GM18499 (cell line): Measurements from ENCODE around the gene SEC14L1.
"Not testable (repeated sequence)": the region's sequence is repeated elsewhere in the genome, so short reads cannot be mapped to it uniquely, and the experiment has no call there.

Source experiments
- ATAC-seq: cut with Tn5 transposase; IDR thresholded peaks from one replicate; pipeline ENCODE4 v1.9.1; 2021; ENCODE audit warnings: moderate number of reproducible peaks; ENCODE audit not compliant: insufficient read depth, unreplicated experiment

Gene SEC14L1

GRCh38 chr17:77140166-77140877 lies 447 bp upstream of the SEC14L1 start:
- ATAC-seq = peak; percentile 66

GRCh38 chr17:77141846-77142449 lies 1.2 kb downstream of the SEC14L1 start:
- ATAC-seq = no peak

GRCh38 chr17:77142689-77143088 lies 1.9 kb downstream of the SEC14L1 start:
- no peak for ATAC-seq

DNA sequence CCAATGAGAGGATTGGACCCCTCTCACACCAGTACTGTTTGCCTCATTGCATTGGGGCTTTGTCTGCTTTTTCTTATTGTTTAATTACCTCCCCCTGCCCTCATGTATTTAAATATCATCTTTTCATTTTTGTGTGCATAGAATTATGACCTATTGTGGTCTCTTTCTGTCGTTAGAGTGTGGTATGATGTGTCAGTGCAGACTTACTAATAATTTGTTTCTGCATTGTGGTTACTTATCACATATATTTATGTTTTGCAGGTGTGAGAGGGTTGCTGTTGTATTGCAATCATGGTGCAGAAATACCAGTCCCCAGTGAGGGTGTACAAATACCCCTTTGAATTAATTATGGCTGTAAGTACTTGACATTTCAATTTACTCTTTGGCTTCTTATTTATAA lies 2.5 kb downstream of the SEC14L1 start:
- ATAC-seq = no peak

DNA sequence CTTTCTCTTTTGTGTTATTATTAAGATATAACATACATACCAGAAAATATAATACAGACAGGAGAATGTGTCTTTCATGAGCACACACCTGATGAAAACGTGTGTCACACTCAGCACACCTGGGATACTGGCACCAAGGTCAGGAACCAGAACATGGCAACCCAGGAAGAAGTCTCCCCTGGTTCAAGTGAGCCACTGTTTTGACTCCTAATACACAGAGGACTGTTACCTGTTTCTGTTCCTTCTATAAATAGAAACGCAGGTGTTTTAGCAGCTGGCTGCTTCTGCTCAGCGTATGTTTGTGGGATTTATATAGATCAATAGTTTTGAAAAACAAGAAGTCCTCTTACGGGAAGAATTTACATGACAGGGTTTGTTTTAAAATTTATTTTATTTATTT lies 3.5 kb downstream of the SEC14L1 start:
- ATAC-seq = no peak

- ATAC-seq = no peak
Observed at GRCh38 chr17:77145224-77145611, 4.4 kb downstream of the SEC14L1 start.

DNA sequence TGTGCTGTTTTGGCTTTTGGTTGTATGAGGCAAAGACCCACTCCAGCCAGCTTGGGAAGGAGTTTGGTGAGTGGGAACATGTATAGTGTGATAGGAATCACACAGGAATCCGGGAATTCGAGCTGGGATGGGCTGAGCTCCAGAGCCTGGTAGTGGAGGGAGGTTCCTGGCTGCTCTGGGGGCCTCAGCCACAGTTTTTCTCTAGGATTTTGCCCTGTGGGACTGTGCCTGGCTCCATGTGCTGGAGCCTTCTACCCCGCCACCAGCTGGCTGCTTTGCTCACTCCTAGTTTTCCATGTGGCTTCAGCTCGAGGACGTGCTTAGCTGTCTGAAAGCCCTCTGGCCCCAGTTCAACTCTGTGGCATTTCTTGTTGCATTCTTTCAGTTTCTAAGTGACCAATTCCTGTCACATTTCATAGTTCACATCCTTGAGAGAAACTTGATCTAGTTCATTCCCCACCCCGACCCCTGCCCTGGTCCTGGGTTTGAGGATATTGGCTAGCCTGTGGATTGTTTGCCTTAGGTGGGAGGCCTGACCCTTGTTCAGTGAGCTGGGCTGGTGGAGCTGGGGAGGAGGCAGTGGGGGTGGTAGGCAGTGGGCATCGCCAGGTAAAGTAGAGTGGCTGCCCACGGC lies 5.0 kb downstream of the SEC14L1 start:
- ATAC-seq = no peak

GRCh38 chr17:77146246-77146632 lies 5.5 kb downstream of the SEC14L1 start:
- no peak for ATAC-seq

DNA sequence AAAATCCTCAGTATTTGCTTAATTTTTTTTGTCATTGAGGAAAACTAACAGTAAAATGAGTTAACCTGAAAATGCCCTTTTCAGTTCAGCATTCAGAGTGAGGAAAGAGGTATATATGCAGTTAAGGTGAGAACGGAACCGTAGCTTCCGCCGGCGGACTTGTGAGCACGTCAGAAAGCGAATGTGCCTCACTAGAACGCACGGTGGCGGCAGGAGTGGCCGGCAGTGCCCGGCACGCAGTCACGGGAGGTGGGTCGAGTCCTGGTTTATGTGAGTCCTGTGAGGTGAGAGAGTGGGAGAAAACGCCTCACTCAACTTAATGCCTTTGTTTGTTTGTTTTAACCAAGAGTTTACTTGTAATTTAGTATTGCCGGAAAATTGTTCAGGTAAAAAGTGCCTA lies 6.1 kb downstream of the SEC14L1 start:
- no peak for ATAC-seq

DNA sequence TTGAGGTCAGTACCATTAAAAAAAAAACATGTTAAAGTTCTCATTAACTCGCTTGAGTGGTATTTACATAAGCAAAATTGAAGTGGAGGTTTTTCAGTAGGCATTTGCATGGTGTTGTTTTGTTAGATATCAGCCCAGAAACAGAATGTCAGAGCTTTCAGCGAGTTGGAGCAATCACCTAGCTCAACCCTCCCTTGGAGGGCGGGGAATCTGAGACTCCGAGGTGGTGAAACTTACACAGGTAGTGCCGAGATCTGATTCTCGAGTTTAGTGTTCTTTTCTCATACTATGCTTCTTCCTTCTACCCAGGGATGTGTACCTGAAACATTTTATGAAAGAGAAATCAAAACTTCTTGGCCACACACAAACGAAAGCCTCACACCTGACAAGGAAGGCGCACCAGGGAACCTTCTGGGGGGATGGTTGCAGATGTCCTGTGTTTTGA lies 6.6 kb downstream of the SEC14L1 start:
- no peak for ATAC-seq

DNA sequence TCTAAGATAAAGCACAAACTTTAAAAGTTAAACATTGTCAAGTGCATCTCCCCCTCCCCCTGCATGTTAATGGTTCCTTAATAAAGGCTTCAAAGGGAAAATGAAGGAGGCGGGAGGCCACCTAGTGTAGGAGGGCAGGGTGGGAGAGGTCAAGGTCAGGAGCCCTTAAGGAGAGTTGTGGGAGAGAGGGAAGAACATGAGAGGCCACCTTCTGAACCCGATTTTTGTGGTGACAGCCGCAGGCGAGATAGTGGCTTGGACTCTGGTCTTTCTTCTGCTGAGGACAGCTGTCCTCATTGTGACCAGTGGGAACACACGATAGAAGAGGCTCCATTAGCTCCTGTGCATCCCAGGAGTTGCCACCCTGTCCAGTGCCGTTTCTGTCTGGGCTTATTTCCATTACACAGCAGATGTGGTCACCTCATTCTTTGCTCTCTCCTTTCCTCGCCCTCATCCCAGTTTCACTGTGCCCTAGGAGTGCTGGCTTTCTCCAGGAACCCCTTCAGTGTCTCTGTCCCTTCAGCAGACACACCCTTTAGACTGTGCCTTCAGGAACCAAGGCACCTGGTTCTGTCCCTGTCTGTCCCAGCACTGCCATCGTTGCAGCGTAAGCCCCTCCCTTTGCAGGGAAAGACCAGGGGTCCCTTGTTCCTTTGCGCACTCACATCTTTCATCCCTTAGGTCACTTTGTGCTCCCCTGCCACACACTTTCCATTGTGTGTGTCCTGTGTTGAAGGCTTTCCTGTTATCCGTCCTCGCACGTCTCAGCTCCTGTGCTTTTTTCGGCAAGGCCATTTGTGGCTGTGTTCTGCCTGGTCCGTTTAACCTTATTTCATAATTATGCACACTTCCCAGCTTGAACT lies 7.5 kb downstream of the SEC14L1 start:
- ATAC-seq = no peak

DNA sequence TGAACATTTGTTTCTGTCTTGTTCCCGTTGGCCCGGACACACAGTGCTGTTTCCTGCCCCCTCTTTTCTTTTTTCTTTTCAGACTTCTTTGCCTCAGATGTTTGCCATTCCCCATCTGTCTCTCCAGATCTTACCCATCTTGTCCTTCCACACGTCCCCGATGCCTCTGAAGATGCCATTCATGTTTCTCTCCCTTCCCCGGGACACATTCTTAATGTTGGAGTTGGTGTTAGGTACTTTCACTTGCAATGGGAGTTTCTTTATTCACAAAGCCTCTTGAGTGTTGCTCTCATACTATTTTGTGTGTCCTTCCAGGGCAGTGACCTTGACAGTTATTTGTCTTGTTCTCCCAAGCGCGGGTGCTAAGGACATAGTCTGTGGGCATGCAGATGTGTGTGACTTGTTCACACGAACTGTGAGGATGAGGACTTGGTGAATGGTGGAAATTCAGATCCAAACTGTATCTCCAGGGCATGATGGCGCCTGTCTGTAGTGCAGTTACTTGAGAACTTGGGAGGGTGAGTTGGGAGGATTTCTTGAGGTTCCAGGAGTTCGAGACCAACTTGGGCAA lies 8.3 kb downstream of the SEC14L1 start:
- ATAC-seq = no peak

GRCh38 chr17:77150196-77150595 lies 9.4 kb downstream of the SEC14L1 start:
- no peak for ATAC-seq

DNA sequence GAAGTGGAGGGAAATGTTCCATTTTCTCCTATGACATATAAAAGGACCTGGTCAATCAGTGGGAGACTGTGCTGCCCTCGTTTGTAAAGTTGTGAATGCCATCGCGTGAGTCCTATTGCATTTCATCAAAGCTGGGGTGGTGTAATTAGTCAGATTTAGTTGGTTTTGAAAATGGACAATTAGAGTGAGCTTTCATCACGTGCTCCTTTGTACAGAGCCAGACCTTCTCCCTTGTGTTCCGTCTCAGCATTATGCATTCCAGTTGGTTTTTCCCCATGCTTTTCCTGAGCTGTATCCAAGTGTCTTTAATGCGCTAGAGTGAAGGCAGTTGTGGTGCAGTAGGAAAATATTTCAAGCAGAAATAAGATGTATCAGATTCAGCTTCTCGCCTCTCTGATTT lies 10.4 kb downstream of the SEC14L1 start:
- no peak for ATAC-seq

DNA sequence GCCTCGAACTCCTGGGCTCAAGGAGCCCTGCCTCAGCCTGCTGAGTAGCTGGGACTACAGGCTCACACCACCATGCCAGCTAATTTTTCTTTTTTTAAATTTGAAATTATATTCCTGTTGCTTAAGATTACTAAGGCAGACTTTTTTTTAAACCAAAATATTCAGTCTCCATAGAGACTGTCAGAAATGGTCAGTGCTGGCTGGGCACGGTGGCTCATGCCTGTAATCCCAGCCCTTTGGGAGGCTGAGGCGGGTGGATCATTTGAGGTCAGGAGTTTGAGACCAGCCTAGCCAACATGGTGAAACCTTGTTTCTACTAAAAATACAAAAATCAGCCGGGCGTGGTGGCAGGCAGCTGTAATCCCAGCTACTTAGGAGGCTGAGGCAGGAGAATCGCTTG lies 11.3 kb downstream of the SEC14L1 start:
- not testable (repeated sequence) for ATAC-seq

GRCh38 chr17:77153472-77153871 lies 12.7 kb downstream of the SEC14L1 start:
- no peak for ATAC-seq

DNA sequence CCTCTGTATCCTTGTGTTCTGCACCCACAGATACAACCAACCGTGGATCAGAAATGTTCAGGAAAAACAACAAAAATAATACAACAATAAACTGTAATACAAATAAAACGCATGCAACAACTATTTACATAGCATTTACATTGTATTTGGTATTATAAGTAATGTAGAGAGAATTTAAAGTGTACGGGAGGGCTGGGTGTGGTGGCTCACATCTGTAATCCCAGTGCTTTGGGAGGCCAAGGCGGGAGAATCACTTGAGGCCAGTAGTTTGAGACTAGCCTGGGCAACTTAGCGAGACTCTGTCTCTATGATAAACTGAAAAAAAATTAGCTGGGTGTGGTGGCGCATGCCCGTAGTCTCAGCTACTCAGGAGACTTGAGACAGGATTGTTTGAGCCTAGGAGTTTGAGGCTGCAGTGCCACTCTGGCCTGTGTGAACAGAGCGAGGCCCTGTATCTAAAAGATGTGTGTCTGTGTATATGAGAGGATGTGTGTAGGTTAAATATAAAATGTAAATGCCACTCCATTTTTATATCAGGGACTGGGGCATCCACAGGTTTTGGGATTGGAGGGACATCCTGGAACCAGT lies 13.3 kb downstream of the SEC14L1 start:
- ATAC-seq = no peak

DNA sequence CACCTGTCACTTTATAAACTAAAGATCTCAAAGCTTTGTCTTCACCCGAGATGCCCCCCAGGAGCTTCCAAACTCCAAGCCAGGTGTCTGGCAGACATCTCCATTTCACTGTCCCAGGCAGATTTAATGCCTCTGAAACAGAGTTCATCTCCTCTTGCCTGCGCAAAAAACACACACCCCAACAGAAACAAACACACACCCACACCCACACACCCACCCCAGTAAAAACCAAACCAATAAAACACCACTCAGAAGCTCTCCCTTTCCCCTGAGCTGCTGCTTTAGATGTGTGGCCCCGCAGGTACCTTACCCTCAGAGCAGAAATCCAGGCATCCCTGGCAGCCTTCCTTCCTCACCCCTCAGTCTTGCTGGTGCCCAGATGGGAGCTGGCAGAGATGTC lies 14.4 kb downstream of the SEC14L1 start:
- ATAC-seq = no peak

- not testable (repeated sequence) for ATAC-seq
Observed at GRCh38 chr17:77157766-77158165, 17.0 kb downstream of the SEC14L1 start.
